HG02623 (cell line): ENCODE results near the gene IQCH.
"Not testable (repeated sequence)": the region's sequence is repeated elsewhere in the genome, so short reads cannot be mapped to it uniquely, and the experiment has no call there.

ENCODE experiments used
- ATAC-seq: cut with Tn5 transposase; IDR thresholded peaks from one replicate; pipeline ENCODE4 v1.9.1; 2021; ENCODE audit warnings: moderate library complexity; ENCODE audit not compliant: unreplicated experiment

IQCH gene

GRCh38 chr15:67244971-67245478 lies 9.6 kb upstream of the IQCH start:
- ATAC-seq: no peak

GRCh38 chr15:67246606-67247005 lies 8.0 kb upstream of the IQCH start:
- not testable (repeated sequence) for ATAC-seq

DNA sequence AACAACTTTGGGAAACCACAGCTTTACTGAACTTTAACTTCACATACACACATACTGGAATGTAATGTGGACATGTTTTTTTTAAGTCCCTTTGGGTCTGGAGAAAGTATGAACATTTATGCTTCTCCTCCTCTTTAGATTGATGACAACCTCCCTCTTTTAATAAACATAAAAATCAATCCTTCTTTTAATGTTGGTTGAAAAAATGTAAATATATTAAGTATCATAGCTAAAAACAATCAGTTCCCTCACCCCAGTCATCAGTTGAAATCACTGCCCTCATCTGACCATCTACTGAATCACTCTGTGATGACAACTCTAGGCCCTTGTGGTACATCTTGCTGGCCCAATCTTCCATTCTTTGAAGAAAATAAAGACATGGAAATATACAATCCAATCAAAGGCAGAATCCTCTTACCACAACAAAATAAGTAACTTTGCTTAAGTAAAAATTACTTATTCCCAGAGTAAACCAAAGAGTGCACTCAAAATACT lies 6.5 kb upstream of the IQCH start:
- ATAC-seq: no peak

- no peak for ATAC-seq
Observed at GRCh38 chr15:67249830-67250229, 4.8 kb upstream of the IQCH start.

- ATAC-seq: no peak
Observed at GRCh38 chr15:67251318-67251717, 3.3 kb upstream of the IQCH start.

DNA sequence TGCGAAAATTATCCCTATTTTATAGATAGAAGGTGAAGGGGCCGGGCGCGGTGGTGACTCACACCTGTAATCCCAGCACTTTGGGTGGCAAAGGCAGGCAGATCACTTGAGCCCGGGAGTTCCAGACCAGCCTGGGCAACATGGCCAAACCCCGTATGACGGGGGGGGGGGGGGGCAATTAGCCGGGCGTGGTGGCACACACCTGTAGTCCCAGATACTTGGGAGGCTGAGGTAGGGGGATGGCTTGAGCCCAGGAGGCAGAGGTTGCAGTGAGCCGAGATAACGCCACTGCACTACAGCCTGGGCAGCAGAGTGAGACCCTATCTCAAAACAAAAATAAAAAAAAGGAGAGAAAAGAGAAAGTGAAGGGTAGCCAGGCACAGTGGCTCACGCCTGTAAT lies 1.5 kb upstream of the IQCH start:
- ATAC-seq: no peak

DNA sequence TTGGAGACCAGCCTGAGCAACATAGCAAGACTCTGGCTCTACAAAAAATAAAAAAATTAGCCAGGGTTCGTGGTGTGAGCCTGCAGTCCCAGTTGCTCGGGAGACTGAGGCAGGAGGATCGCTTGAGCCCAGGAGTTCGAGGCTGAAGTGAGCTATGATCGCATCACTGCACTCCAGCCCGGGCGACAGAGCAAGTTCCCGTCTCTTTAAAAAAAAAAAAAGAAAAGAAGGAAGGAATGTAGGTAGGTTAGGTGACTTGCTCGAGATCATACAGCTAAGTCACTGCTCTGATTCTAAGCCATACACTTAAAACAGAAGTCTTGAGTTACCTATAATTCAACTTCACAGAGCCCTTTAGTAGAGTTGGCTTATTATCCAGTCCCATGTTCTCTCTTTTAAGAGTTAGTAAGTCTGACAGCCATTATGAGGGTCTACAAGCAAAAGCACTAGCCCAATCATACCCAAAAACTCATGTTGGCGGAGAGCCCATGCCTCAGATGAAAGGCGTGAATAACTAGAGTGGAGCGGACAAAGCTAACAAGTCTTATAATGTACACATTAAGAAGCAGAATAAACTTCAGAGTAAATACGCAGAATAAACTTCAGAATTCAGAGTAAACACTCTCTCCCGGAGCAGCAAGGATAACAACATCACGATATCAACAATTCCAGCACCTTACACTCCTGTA lies 893 bp upstream of the IQCH start:
- no peak for ATAC-seq

DNA sequence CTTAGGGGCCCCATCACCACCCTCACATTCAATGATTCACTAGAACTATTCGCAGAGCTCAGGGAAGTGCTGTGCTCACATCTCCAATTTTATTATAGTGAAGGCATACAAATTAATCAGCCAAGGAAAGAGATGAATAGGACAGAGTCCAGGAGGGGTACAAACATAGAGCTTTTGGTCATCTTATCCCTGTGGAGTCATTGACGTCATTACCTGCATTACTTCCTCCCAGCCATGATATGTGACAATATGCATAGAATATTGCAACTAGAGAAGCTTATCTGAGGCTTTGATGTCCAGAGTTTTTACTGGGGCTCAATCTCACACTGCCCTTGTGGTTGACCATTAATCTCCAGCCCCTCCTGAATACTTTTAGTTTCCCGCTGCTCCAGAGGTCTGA lies 1.5 kb downstream of the IQCH start:
- no peak for ATAC-seq

GRCh38 chr15:67258412-67258811 lies 3.8 kb downstream of the IQCH start:
- not testable (repeated sequence) for ATAC-seq

DNA sequence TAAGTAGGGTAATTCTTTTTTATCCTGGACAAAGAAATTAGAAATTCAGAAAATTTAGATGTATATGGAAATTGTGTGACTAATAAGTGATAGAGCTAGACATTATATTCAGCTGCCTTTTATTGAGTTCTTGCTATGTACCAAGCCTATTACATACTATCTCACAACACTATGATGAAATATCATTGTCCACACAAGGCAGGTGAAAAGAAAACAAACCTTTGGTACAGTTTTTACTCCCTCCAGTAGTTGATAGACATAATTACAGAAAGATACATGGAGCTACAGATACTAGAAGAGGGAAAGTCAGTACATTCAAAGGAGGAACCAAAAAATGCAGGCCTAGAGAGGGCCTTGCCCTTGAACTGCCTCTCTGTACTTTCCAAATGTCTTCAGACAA lies 4.8 kb downstream of the IQCH start:
- no peak for ATAC-seq

GRCh38 chr15:67259806-67260205 lies 5.2 kb downstream of the IQCH start:
- no peak for ATAC-seq

- ATAC-seq: no peak
Observed at GRCh38 chr15:67266870-67267269, 12.3 kb downstream of the IQCH start.

GRCh38 chr15:67267440-67267839 lies 12.9 kb downstream of the IQCH start:
- no peak for ATAC-seq

GRCh38 chr15:67267951-67268941 lies 13.7 kb downstream of the IQCH start:
- no peak for ATAC-seq

- ATAC-seq: no peak
Observed at GRCh38 chr15:67274236-67274635, 19.6 kb downstream of the IQCH start.

GRCh38 chr15:67276666-67277065 lies 22.1 kb downstream of the IQCH start:
- ATAC-seq: no peak

GRCh38 chr15:67280217-67280616 lies 25.6 kb downstream of the IQCH start:
- ATAC-seq: no peak

- no peak for ATAC-seq
Observed at GRCh38 chr15:67281714-67282113, 27.1 kb downstream of the IQCH start.

DNA sequence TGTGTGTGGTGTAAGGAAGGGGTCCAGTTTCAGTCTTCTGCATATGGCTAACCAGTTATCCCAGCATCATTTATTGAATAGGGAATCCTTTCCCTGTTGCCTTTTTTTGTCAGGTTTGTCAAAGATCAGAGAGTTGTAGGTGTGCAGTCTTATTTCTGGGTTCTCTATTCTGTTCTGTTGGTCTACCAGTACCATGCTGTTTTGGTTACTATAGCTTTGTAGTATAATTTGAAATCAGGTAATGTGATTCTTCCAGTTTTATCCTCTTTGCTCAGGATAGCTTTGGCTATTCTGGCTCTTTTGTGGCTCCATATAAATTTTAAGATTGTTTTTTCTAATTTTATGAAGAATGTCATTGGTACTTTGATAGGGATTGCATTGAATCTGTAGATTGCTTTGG lies 31.0 kb downstream of the IQCH start:
- not testable (repeated sequence) for ATAC-seq

DNA sequence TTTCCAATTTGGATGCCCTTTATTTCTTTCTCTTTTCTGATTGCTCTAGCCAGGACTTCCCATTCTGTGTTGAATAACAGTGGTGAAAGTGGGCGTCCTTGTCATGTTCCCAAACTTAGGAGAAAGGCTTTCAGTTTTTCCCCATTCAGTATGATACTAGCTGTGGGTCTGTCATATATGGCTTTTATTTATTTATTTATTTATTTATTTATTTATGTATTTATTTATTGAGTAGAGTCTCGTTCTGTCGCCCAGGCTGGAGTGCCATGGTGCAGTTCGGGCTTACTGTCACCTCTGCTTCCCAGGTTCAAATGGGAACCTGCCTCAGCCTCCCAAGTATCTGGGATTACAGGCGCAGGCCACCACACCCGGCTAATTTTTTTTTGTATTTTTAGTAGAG lies 31.8 kb downstream of the IQCH start:
- not testable (repeated sequence) for ATAC-seq

DNA sequence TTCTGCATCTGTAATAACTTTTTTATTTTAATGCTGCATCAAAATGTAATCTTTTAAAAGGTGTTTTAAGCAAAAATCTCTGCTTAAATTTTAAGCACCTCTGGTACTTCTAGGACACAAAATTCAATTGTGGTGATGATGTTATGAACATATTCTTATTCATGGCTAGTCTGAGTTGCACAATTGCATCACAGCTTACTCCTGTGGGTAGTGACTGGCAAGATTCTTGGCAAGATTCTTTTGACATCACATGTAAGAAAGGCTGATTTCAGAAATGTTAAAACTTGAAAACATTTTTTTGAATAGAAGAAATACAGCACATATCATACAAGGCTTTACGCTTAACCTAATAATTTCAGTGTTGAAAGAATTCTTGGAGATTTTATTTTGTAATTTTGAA lies 35.7 kb downstream of the IQCH start:
- no peak for ATAC-seq

GRCh38 chr15:67296188-67296587 lies 41.6 kb downstream of the IQCH start:
- ATAC-seq: no peak
